H1 (cell line): ENCODE measurements around the gene ETV5. TPM values are rescaled to one million over a fixed set of nuclear protein-coding genes. Genes with fewer than 3 reads are reported as not detected.

ENCODE experiments used
- CTCF ChIA-PET: fragments of 300-600 bp; sonication (Branson Sonifier 250); formaldehyde crosslinking; loops from one replicate; lab custom pipeline; 2021; ENCODE audit not compliant: partially characterized antibody; lab: Charles Lee
- POLR2A ChIA-PET: fragments of 300-600 bp; sonication (Branson Sonifier 250); formaldehyde crosslinking; loops from one replicate; lab custom pipeline; 2021; ENCODE audit warnings: inconsistent platforms; ENCODE audit not compliant: partially characterized antibody; lab: Charles Lee
- DNase-seq, 2 experiments: peaks; one replicate each; pipeline versions ENCODE4 v3.0.0 to v3.0.0-alpha.2; 2010 to 2022; ENCODE audit warnings: low spot score in 2 of 2, low read depth in 1 of 2, mixed read lengths in 1 of 2
- FAIRE-seq: peaks from 2 replicates; lab custom pipeline; 2011; peaks lifted over from hg19 to GRCh38; lab: Jason Lieb, UNC
- H2AFZ ChIP-seq: 2 replicates; pipeline ENCODE4 v1.8.1; 2012; ENCODE audit warnings: low read length, inconsistent platforms
- H2AK5ac ChIP-seq: 2 replicates; pipeline ENCODE4 v1.6.1; 2013; ENCODE audit warnings: low read depth, low read length
- H2BK120ac ChIP-seq: replicated peaks from 2 replicates; pipeline ENCODE3; 2013; ENCODE audit warnings: low read depth, low read length, inconsistent platforms
- H2BK12ac ChIP-seq: 2 replicates; pipeline ENCODE4 v1.6.1; 2013; ENCODE audit warnings: low read depth, low read length
- H2BK15ac ChIP-seq: 2 replicates; pipeline ENCODE4 v1.6.1; 2013; ENCODE audit warnings: low read length
- H2BK20ac ChIP-seq: 2 replicates; pipeline ENCODE4 v1.6.1; 2013; ENCODE audit warnings: low read length
- H2BK5ac ChIP-seq: 2 replicates; pipeline ENCODE4 v1.6.1; 2013; ENCODE audit warnings: low read depth, low read length
- H3K14ac ChIP-seq: 2 replicates; pipeline ENCODE4 v1.6.1; 2013; ENCODE audit warnings: inconsistent platforms; ENCODE audit not compliant: insufficient read length
- H3K18ac ChIP-seq: 2 replicates; pipeline ENCODE4 v1.6.1; 2013; ENCODE audit warnings: low read length; ENCODE audit errors: extremely low read depth
- H3K23ac ChIP-seq: 2 replicates; pipeline ENCODE4 v1.6.1; 2013; ENCODE audit warnings: inconsistent platforms; ENCODE audit not compliant: insufficient read length
- H3K23me2 ChIP-seq: 2 replicates; pipeline ENCODE4 v1.6.1; 2013; ENCODE audit warnings: low read depth, low read length
- H3K27ac ChIP-seq: 2 replicates; pipeline ENCODE4 v1.6.1; 2011; ENCODE audit warnings: low read depth, low read length, inconsistent platforms
- H3K27me3 ChIP-seq, 4 experiments: replicated peaks in 1 of 4; 1 replicate in 1 of 4; 2 replicates in 3 of 4; pipeline versions ENCODE4 v1.6.1 to v1.8.1; 2011 to 2013; ENCODE audit warnings: low read length in 3 of 4, mild to moderate bottlenecking in 3 of 4, inconsistent platforms in 2 of 4, mixed read lengths in 2 of 4, moderate library complexity in 1 of 4; ENCODE audit not compliant: control insufficient read depth in 3 of 4, insufficient read depth in 3 of 4; ENCODE audit errors: extremely low read depth in 1 of 4
- H3K36me3 ChIP-seq, 4 experiments: 2 replicates each; pipeline versions ENCODE4 v1.6.1 to v1.8.1; 2011 to 2013; ENCODE audit warnings: mild to moderate bottlenecking in 4 of 4, low read length in 3 of 4, moderate library complexity in 2 of 4, control low read depth in 1 of 4, inconsistent platforms in 1 of 4; ENCODE audit not compliant: insufficient read depth in 4 of 4, control insufficient read depth in 2 of 4
- H3K4ac ChIP-seq: replicated peaks from 2 replicates; pipeline ENCODE3; 2013; ENCODE audit warnings: low read length, low read depth, mixed read lengths, inconsistent platforms; ENCODE audit not compliant: insufficient read length
- H3K4me1 ChIP-seq, 4 experiments: replicated peaks in 1 of 4; 1 replicate in 1 of 4; 2 replicates in 3 of 4; pipeline versions ENCODE4 v1.6.1 to v1.8.1; 2011 to 2013; ENCODE audit warnings: low read length in 3 of 4, inconsistent platforms in 2 of 4, mixed read lengths in 1 of 4; ENCODE audit not compliant: insufficient read depth in 4 of 4, control insufficient read depth in 3 of 4
- H3K4me2 ChIP-seq, 2 experiments: 2 replicates each; pipeline versions ENCODE4 v1.6.1 to v1.8.1; 2011 to 2013; ENCODE audit warnings: low read depth in 2 of 2, low read length in 2 of 2, control low read depth in 1 of 2, inconsistent platforms in 1 of 2, mild to moderate bottlenecking in 1 of 2; ENCODE audit not compliant: insufficient read depth in 1 of 2
- H3K4me3 ChIP-seq, 4 experiments: fragments of 200-600, 300-600 bp in 1 of 4; sonication (generic), shearing (Covaris generic), sonication (Bioruptor Twin) in 1 of 4; 2 replicates each; pipeline versions ENCODE4 v1.5.1 to v1.8.1; 2011 to 2016; ENCODE audit warnings: low read length in 4 of 4, low read depth in 3 of 4, control low read depth in 2 of 4, inconsistent platforms in 2 of 4, mild to moderate bottlenecking in 2 of 4, mixed read lengths in 1 of 4, moderate library complexity in 1 of 4; ENCODE audit not compliant: insufficient read depth in 2 of 4; ENCODE audit errors: extremely low read depth in 1 of 4
- H3K56ac ChIP-seq: replicated peaks from 2 replicates; pipeline ENCODE3; 2013; ENCODE audit warnings: low read depth, mild to moderate bottlenecking, mixed read lengths, low read length, inconsistent platforms; ENCODE audit not compliant: insufficient read length
- H3K79me1 ChIP-seq: 2 replicates; pipeline ENCODE4 v1.6.1; 2013; ENCODE audit warnings: low read depth, low read length, control low read depth
- H3K79me2 ChIP-seq, 2 experiments: 2 replicates each; pipeline versions ENCODE4 v1.6.1 to v1.8.1; 2012 to 2013; ENCODE audit warnings: low read length in 2 of 2, mild to moderate bottlenecking in 2 of 2, inconsistent platforms in 1 of 2; ENCODE audit not compliant: insufficient read depth in 2 of 2, control insufficient read depth in 1 of 2
- H3K9ac ChIP-seq, 4 experiments: replicated peaks in 1 of 4; 1 replicate in 1 of 4; 2 replicates in 3 of 4; pipeline versions ENCODE4 v1.6.1 to v1.8.1; 2011 to 2013; ENCODE audit warnings: low read depth in 3 of 4, low read length in 3 of 4, control low read depth in 2 of 4, mild to moderate bottlenecking in 2 of 4, moderate library complexity in 2 of 4, inconsistent platforms in 1 of 4; ENCODE audit errors: extremely low read depth in 1 of 4
- H3K9me3 ChIP-seq, 2 experiments: 2 replicates each; pipeline versions ENCODE4 v1.6.1 to v1.8.1; 2012 to 2013; ENCODE audit warnings: mild to moderate bottlenecking in 2 of 2, moderate library complexity in 2 of 2, control low read depth in 1 of 2, inconsistent platforms in 1 of 2, low read depth in 1 of 2, low read length in 1 of 2, mixed read lengths in 1 of 2; ENCODE audit not compliant: insufficient read depth in 2 of 2
- H4K20me1 ChIP-seq, 2 experiments: replicated peaks in 1 of 2; 2 replicates each; pipeline versions ENCODE3 to v1.8.1; 2011 to 2013; ENCODE audit warnings: inconsistent platforms in 2 of 2, low read length in 2 of 2, mild to moderate bottlenecking in 1 of 2; ENCODE audit not compliant: insufficient read depth in 2 of 2, control insufficient read depth in 1 of 2
- H4K5ac ChIP-seq: 2 replicates; pipeline ENCODE4 v1.6.1; 2013; ENCODE audit warnings: low read length, low read depth, mixed read lengths, inconsistent platforms; ENCODE audit not compliant: insufficient read length
- H4K8ac ChIP-seq: 2 replicates; pipeline ENCODE4 v1.8.0; 2013; ENCODE audit warnings: mild to moderate bottlenecking, moderate library complexity, low read length, inconsistent platforms; ENCODE audit not compliant: insufficient read depth; ENCODE audit errors: extremely low read depth
- H4K91ac ChIP-seq: replicated peaks from 2 replicates; pipeline ENCODE3; 2013; ENCODE audit warnings: low read length, mixed read lengths, inconsistent platforms; ENCODE audit not compliant: insufficient read length
- BACH1 ChIP-seq: IDR thresholded peaks from 2 replicates; pipeline ENCODE4 v1.6.1; 2012; ENCODE audit warnings: low read length, improper control_type of control experiment
- BRCA1 ChIP-seq: IDR thresholded peaks from 2 replicates; pipeline ENCODE4 v1.6.1; 2012; ENCODE audit warnings: low read depth, low read length, improper control_type of control experiment
- CEBPB ChIP-seq: IDR thresholded peaks from 2 replicates; pipeline ENCODE4 v1.6.1; 2012; ENCODE audit warnings: low read depth, low read length
- CHD1 ChIP-seq: IDR thresholded peaks from 2 replicates; pipeline ENCODE4 v1.6.1; 2012; ENCODE audit warnings: low read depth, low read length, improper control_type of control experiment
- CHD2 ChIP-seq: IDR thresholded peaks from 2 replicates; pipeline ENCODE4 v1.6.1; 2012; ENCODE audit warnings: low read length, improper control_type of control experiment
- GABPA ChIP-seq: IDR thresholded peaks from 2 replicates; pipeline ENCODE4 v1.6.1; 2011; ENCODE audit warnings: mild to moderate bottlenecking, low read length, moderate library complexity, borderline replicate concordance; ENCODE audit not compliant: insufficient read depth
- PHF8 ChIP-seq: fragments of 200-600 bp; sonication (generic); conservative IDR thresholded peaks from 2 replicates; pipeline ENCODE4 v1.7.1; 2012; ENCODE audit warnings: low read depth, mild to moderate bottlenecking, inconsistent platforms, low read length, moderate library complexity
- POLR2A ChIP-seq, 2 experiments: IDR thresholded peaks; 1 replicate in 1 of 2; 2 replicates in 1 of 2; pipeline ENCODE4 v1.6.1; 2011; ENCODE audit warnings: low read depth in 2 of 2, low read length in 2 of 2, mild to moderate bottlenecking in 2 of 2; ENCODE audit errors: control extremely low read depth in 1 of 2
- POU5F1 ChIP-seq: IDR thresholded peaks from 2 replicates; pipeline ENCODE4 v1.6.1; 2011; ENCODE audit warnings: low read depth, mild to moderate bottlenecking, low read length, moderate library complexity
- RFX5 ChIP-seq: IDR thresholded peaks from 2 replicates; pipeline ENCODE4 v1.6.1; 2011; ENCODE audit warnings: low read depth, low read length, improper control_type of control experiment, borderline replicate concordance
- RNF2 ChIP-seq: fragments of 200-900, 300-1000 bp; sonication (generic); IDR thresholded peaks from 2 replicates; pipeline ENCODE4 v1.7.1; 2016; ENCODE audit warnings: borderline replicate concordance, low read depth, mild to moderate bottlenecking, antibody characterized with exemption, low read length; ENCODE audit not compliant: poor library complexity, severe bottlenecking; ENCODE audit errors: missing control alignments
- SP1 ChIP-seq: IDR thresholded peaks from 2 replicates; pipeline ENCODE4 v1.6.1; 2011; ENCODE audit warnings: low read depth, low read length
- WGBS, 2 experiments: shearing (Covaris generic) in 1 of 2; methylation state at CpG; one replicate each; pipeline versions ENCODE4 v1.1.6 to v1.1.7; 2013 to 2015; ENCODE audit warnings: low lambda C conversion rate in 2 of 2, mixed read lengths in 2 of 2, inconsistent platforms in 1 of 2, low coverage in 1 of 2, missing lambda C conversion rate in 1 of 2; ENCODE audit not compliant: insufficient replicate concordance in 2 of 2, insufficient coverage in 1 of 2, insufficient read length in 1 of 2; ENCODE audit errors: extremely low coverage in 1 of 2, missing lambda C conversion rate in 1 of 2; 5-methylcytosine and 5-hydroxymethylcytosine counted together
- polyA plus RNA-seq, 7 experiments: library from polyadenylated mRNA; depleted of rRNA in 3 of 7; stranded (reverse) in 5 of 7; unstranded in 2 of 7; fragments of >200 nt in 5 of 7; fragments of 200-250 nt in 2 of 7; gene quantifications; 1 replicate in 5 of 7; 2 replicates in 1 of 7; 4 replicates in 1 of 7; pipeline versions ENCODE4 v1.2.1 to v1.2.3, GENCODE V29; 2011 to 2013; ENCODE audit warnings: missing spikeins in 2 of 7, mixed read lengths in 2 of 7
- total RNA-seq: library from RNA; stranded (reverse); fragmentation: NEBNext Ultra II Directional; extraction: Animal tissue kit (Norgen Biotek cat#: 25700); gene quantifications from 2 replicates; pipeline ENCODE4 v1.2.1, GENCODE V29; 2021
- TF ChIP-seq, protein P1 (sequence below): IDR thresholded peaks from 2 replicates; pipeline ENCODE4 v1.6.1; 2012; ENCODE audit warnings: inconsistent platforms
- TF ChIP-seq, protein P2 (sequence below): IDR thresholded peaks from 2 replicates; pipeline ENCODE4 v1.6.1; 2011; ENCODE audit warnings: low read depth, mild to moderate bottlenecking, low read length; ENCODE audit not compliant: insufficient read depth

ETV5 gene
- total and polyA plus RNA-seq, 2 of the 8 experiments (the other 6 are each of a cell fraction or from before 2014, with no cell fraction given), result 13.1 to 36.9 TPM

DNA sequence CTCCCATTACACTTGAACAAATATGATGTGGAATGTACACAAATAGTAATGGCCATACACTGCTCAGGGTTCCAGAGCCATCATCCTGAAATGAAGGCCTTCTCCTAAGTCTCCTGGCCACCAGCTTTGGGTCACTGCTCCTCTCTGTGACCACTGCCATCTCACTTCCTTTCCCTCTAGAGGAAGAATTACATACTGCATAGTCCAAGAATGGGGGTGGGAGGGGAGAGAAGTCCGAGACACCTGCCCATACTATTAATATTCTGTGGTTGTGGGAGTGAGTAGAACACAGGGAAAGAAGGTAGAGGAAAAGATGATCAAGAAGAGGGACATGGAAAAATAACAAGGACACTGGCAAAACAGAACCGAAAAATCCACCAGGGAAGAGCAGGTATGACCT lies 20.6 kb downstream of the ETV5 start:
- H2BK15ac ChIP-seq, result no peak overlapping the region
- H2BK20ac ChIP-seq, result no peak overlapping the region
- no peak overlapping the region for H2BK12ac ChIP-seq
- H4K8ac ChIP-seq, result no peak overlapping the region
- H4K91ac ChIP-seq, result no peak overlapping the region
- ChIA-PET CTCF (interaction anchor here (0.8 to 1.2 kb wide), 2 partner anchors 16 to 109 kb away, joined by 3 read pairs; no protein-coding TSS in a partner anchor), POLR2A (interaction anchor here (1.5 to 2.1 kb wide), 3 partner anchors 10 to 20 kb away, joined by 3 to 8 read pairs (median 6); partner anchors contain the start of gene ETV5)
- H2BK5ac ChIP-seq, result no peak overlapping the region; the same call in 1 of the 2 replicates
- H3K4me3 ChIP-seq, result no peak overlapping the region
- H3K79me2 ChIP-seq, result no peaks in the 10 kb centered on the region
- no peak overlapping the region for H3K27ac ChIP-seq
- no peaks in the 10 kb centered on the region for H3K79me1 ChIP-seq
- no peaks in the 10 kb centered on the region for H3K27me3 ChIP-seq
- H3K23ac ChIP-seq, result no peak overlapping the region
- FAIRE-seq, result no peak
- H3K4me2 ChIP-seq, result no peak overlapping the region
- H2AFZ ChIP-seq, result no peak overlapping the region
- no peak overlapping the region for H3K14ac ChIP-seq
- peaks cover 0 to 4% (median 2%) of the 10 kb centered on the region in 4 experiments; a peak in 2 of 7 replicates for H3K4me1 ChIP-seq
- H2AK5ac ChIP-seq, result no peak overlapping the region
- H3K18ac ChIP-seq, result no peak overlapping the region
- no peak overlapping the region for H4K5ac ChIP-seq
- H2BK120ac ChIP-seq, result no peak overlapping the region
- no peak overlapping the region for H3K56ac ChIP-seq
- H3K4ac ChIP-seq, result no peak overlapping the region
- no peaks in the 10 kb centered on the region for H4K20me1 ChIP-seq
- no peak overlapping the region for H3K9ac ChIP-seq
- H3K23me2 ChIP-seq, result no peaks in the 10 kb centered on the region
- H3K9me3 ChIP-seq, result peaks cover 0 to 2% of the 10 kb centered on the region in 2 experiments; a peak in 2 of 4 replicates
- WGBS, 2 experiments, result 85% methylated on average over 2 of the region's 2 CpGs; no CpG with 5 or more reads in 1 of the 2 experiments
- no peak for DNase-seq
- no peaks in the 10 kb centered on the region for H3K36me3 ChIP-seq
- TF ChIP-seq PHF8, result no peak
- TF ChIP-seq BACH1, result no peak
- TF ChIP-seq POU5F1, result no peak
- TF ChIP-seq CHD1, result no peak
- TF ChIP-seq CHD2, result no peak
- no peak for TF ChIP-seq SP1
- TF ChIP-seq, protein P1, sequence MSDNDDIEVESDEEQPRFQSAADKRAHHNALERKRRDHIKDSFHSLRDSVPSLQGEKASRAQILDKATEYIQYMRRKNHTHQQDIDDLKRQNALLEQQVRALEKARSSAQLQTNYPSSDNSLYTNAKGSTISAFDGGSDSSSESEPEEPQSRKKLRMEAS, result no peak
- TF ChIP-seq RFX5, result no peak
- no peak for TF ChIP-seq POLR2A (IDR thresholded peaks at IDR 0.05; ENCODE audit: control extremely low read depth in 1 of 2, low read depth in 2 of 2, low read length in 2 of 2)
- TF ChIP-seq BRCA1, result no peak
- TF ChIP-seq RNF2, result no peak
- no peak for TF ChIP-seq CEBPB
- TF ChIP-seq, protein P2, sequence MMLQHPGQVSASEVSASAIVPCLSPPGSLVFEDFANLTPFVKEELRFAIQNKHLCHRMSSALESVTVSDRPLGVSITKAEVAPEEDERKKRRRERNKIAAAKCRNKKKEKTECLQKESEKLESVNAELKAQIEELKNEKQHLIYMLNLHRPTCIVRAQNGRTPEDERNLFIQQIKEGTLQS, result no peak
- TF ChIP-seq GABPA, result no peak
